Activated T-cell treated with anti-CD3 and anti-CD28 coated beads, Interleukin-2, amount 50 U/mL, for 24 hours (primary cell): ENCODE data around the gene KBTBD8.

Experiments
- DNase-seq: peaks from one replicate; pipeline ENCODE4 v3.0.0-alpha.2; 2020
- H3K27ac Mint-ChIP-seq: 2 replicates; pipeline ENCODE4 v1.8.0; 2020; ENCODE audit warnings: mild to moderate bottlenecking, mixed read lengths
- H3K27me3 Mint-ChIP-seq: 2 replicates; pipeline ENCODE4 v1.8.0; 2020; ENCODE audit warnings: mixed read lengths
- H3K36me3 Mint-ChIP-seq: 2 replicates; pipeline ENCODE4 v1.8.0; 2020; ENCODE audit warnings: low read depth, mixed read lengths
- H3K4me1 Mint-ChIP-seq: 2 replicates; pipeline ENCODE4 v1.8.0; 2020; ENCODE audit warnings: low read depth, mixed read lengths
- H3K4me3 Mint-ChIP-seq: 2 replicates; pipeline ENCODE4 v1.8.0; 2020; ENCODE audit warnings: mild to moderate bottlenecking, moderate library complexity, mixed read lengths
- H3K9me3 Mint-ChIP-seq: 2 replicates; pipeline ENCODE4 v1.8.0; 2020; ENCODE audit warnings: mixed read lengths

The KBTBD8 gene

GRCh38 chr3:67044295-67044694, 46.2 kb downstream of the KBTBD8 start:
- Mint-ChIP-seq H3K36me3 (no peaks in the 10 kb centered on the region), H3K9me3 (no peaks in the 10 kb centered on the region), H3K27ac (no peak overlapping the region)

GRCh38 chr3:67044955-67045354, 46.8 kb downstream of the KBTBD8 start:
- no peak overlapping the region for H3K4me3 Mint-ChIP-seq
- no peak for DNase-seq
- no peaks in the 10 kb centered on the region for H3K36me3 Mint-ChIP-seq
- H3K9me3 Mint-ChIP-seq, result no peaks in the 10 kb centered on the region
- H3K4me1 Mint-ChIP-seq, result peaks cover 7% of the 10 kb centered on the region
- H3K27me3 Mint-ChIP-seq, result no peaks in the 10 kb centered on the region
- no peak overlapping the region for H3K27ac Mint-ChIP-seq

More at GRCh38 chr3:67044295-67044694, 46.2 kb downstream of the KBTBD8 start:
- H3K4me1 Mint-ChIP-seq, result peaks cover 7% of the 10 kb centered on the region
- DNase-seq, result no peak
- H3K27me3 Mint-ChIP-seq, result no peaks in the 10 kb centered on the region
- no peak overlapping the region for H3K4me3 Mint-ChIP-seq

- no peak overlapping the region for H3K27ac Mint-ChIP-seq
- H3K4me1 Mint-ChIP-seq, result peaks cover 7% of the 10 kb centered on the region
- no peak overlapping the region for H3K4me3 Mint-ChIP-seq
- peaks cover 4% of the 10 kb centered on the region for H3K9me3 Mint-ChIP-seq
- H3K36me3 Mint-ChIP-seq, result no peaks in the 10 kb centered on the region
- DNase-seq, result no peak
- peaks cover 3% of the 10 kb centered on the region for H3K27me3 Mint-ChIP-seq
Measured at GRCh38 chr3:67045711-67046465, 47.8 kb downstream of the KBTBD8 start.

- Mint-ChIP-seq H3K27me3 (peaks cover 3% of the 10 kb centered on the region), H3K36me3 (no peaks in the 10 kb centered on the region), H3K9me3 (peaks cover 4% of the 10 kb centered on the region), H3K27ac (no peak overlapping the region), H3K4me1 (peaks cover 7% of the 10 kb centered on the region), H3K4me3 (no peak overlapping the region)
- DNase-seq, result no peak
Measured at GRCh38 chr3:67047051-67047450, 48.9 kb downstream of the KBTBD8 start.

GRCh38 chr3:67048067-67048714, 50.1 kb downstream of the KBTBD8 start:
- Mint-ChIP-seq H3K36me3 (no peaks in the 10 kb centered on the region), H3K27me3 (peaks cover 3% of the 10 kb centered on the region), H3K9me3 (peaks cover 9% of the 10 kb centered on the region), H3K27ac (no peak overlapping the region), H3K4me1 (peaks cover 7% of the 10 kb centered on the region), H3K4me3 (no peak overlapping the region)
- no peak for DNase-seq

- peaks cover 7% of the 10 kb centered on the region for H3K4me1 Mint-ChIP-seq
- no peak overlapping the region for H3K27ac Mint-ChIP-seq
- H3K9me3 Mint-ChIP-seq, result peaks cover 9% of the 10 kb centered on the region
- H3K27me3 Mint-ChIP-seq, result peaks cover 3% of the 10 kb centered on the region
- H3K4me3 Mint-ChIP-seq, result no peak overlapping the region
- DNase-seq, result no peak
- H3K36me3 Mint-ChIP-seq, result no peaks in the 10 kb centered on the region
Measured at GRCh38 chr3:67048715-67049074, 50.6 kb downstream of the KBTBD8 start.

- Mint-ChIP-seq H3K4me3 (no peak overlapping the region), H3K9me3 (peaks cover 7% of the 10 kb centered on the region), H3K36me3 (no peaks in the 10 kb centered on the region), H3K4me1 (no peaks in the 10 kb centered on the region), H3K27ac (no peak overlapping the region), H3K27me3 (peaks cover 9% of the 10 kb centered on the region)
- DNase-seq, result no peak
Measured at GRCh38 chr3:67059443-67059842, 61.3 kb downstream of the KBTBD8 start.
